ENCODE results near the gene MOGAT1. TPM values are rescaled to one million over a fixed set of nuclear protein-coding genes. Genes with fewer than 3 reads are reported as not detected.

The MOGAT1 gene
- total and polyA plus RNA-seq, 2 of the 13 experiments (the other 11 are each of a cell fraction or from before 2014, with no cell fraction given) = 0.98 to 4.3 TPM

DNA sequence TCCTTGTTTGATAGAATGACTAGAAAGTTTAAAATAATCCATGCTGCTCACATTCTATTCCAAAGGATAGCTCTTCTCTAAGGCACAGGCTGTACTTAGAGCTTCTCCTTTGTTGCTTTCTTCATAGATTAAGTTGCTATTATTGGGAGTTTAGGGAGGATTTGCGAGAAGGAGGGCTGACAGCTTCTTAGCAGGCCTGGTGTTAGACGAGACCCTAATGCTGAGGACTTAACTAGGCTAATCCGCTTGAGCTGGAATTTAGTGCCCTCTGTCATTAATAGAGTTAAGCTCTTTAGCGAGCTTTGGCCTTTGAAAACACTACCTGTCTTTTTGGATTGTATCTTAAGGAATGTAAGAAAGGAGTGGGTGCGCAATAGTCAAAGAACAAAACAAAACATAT is 81.3 kb downstream of the MOGAT1 start (continued):
- TF ChIP-seq CREM (IDR thresholded peaks at IDR 0.05) (no peak), CREM (CRISPR knock-in tag; IDR thresholded peaks at IDR 0.05) (no peak), ZSCAN20 (CRISPR knock-in tag; IDR thresholded peaks at IDR 0.05; ENCODE audit: borderline replicate concordance) (no peak), ZBTB44 (CRISPR knock-in tag; IDR thresholded peaks at IDR 0.05) (no peak)

GRCh38 chr2:222753251-222753824 is 81.9 kb downstream of the MOGAT1 start:
- Histone ChIP-seq H3K9me3 (ENCODE audit: low read length) (no peaks in the 10 kb centered on the region), H3K79me2 (ENCODE audit: insufficient read depth, low read length) (no peaks in the 10 kb centered on the region), H3K27me3 (ENCODE audit: control insufficient read depth in 1 of 2, insufficient read depth in 2 of 2, low read length in 2 of 2) (no peaks in the 10 kb centered on the region), H4K20me1 (ENCODE audit: insufficient read depth, low read length) (no peaks in the 10 kb centered on the region), H3K4me2 (ENCODE audit: low read depth, low read length) (peak overlapping the region; percentile 63), H3K27ac (ENCODE audit: extremely low read length, insufficient read depth, low read length) (peak overlapping the region; percentile 16), H3K4me1 (ENCODE audit: insufficient read depth, low read length) (peaks cover 61% of the 10 kb centered on the region), H3K4me3 (replicated peaks in 1 of 3; ENCODE audit: insufficient read depth in 1 of 3, low read depth in 2 of 3, low read length in 3 of 3) (peak overlapping the region in 2 of 3 experiments; percentile 8 to 20; a peak in 2 of 6 replicates), H3K9ac (ENCODE audit: insufficient read depth, low read depth, low read length) (peak overlapping the region; percentile 25; the same call in 1 of the 2 replicates), H3K36me3 (replicated peaks in 1 of 2; ENCODE audit: control insufficient read depth in 1 of 2, insufficient read depth in 2 of 2, low read length in 2 of 2) (no peaks in the 10 kb centered on the region), H2AFZ (ENCODE audit: low read length) (peak overlapping the region; percentile 68)
- no TSS peak for BruUV-seq (replicated peaks)
- in situ Hi-C loops (cut with HindIII; ENCODE audit: extremely low pct_ligation_motif_present, low pct_unique_long_range_greater_than_20kb) = no loop called here
- intact Hi-C loops (cut with micrococcal nuclease; ENCODE audit: unreplicated experiment) = loop anchor here (5.0 kb wide), 2 partner anchors 34 to 46 kb away; no protein-coding TSS in a partner anchor
- FAIRE-seq (no peak), DNase-seq (ENCODE audit: low spot score) (no peak), ATAC-seq (peak; percentile 77)
- POLR2A ChIA-PET = interaction anchor here (1.0 to 2.0 kb wide), 4 partner anchors 9 to 44 kb away, joined by 3 to 7 read pairs (median 5); no protein-coding TSS in a partner anchor
- 23% methylated on average over 2 of the region's 2 CpGs for WGBS (ENCODE audit: low lambda C conversion rate)
- CTCF ChIA-PET (ENCODE audit: low intra/inter-chr PET ratio, low total read pairs) = no interaction called here
- TF ChIP-seq ARNT2 (CRISPR knock-in tag; IDR thresholded peaks at IDR 0.05; ENCODE audit: low read depth) (no peak), ZNF124 (CRISPR knock-in tag; IDR thresholded peaks at IDR 0.05) (no peak), ZBTB7B (CRISPR knock-in tag; IDR thresholded peaks at IDR 0.05) (0 out of 2 replicates have a peak, but pooled peaks have one; percentile 24), ZNF563 (CRISPR knock-in tag; IDR thresholded peaks at IDR 0.05) (no peak), SKIL (CRISPR knock-in tag; IDR thresholded peaks at IDR 0.05; ENCODE audit: borderline replicate concordance) (no peak), MYPOP (CRISPR knock-in tag; IDR thresholded peaks at IDR 0.05) (0 out of 2 replicates have a peak, but pooled peaks have one; percentile 24), PHF5A (CRISPR knock-in tag; IDR thresholded peaks at IDR 0.05; ENCODE audit: low read depth, unreplicated experiment) (no peak), FOXO1 (CRISPR knock-in tag; IDR thresholded peaks at IDR 0.05) (no peak), NFIC (IDR thresholded peaks at IDR 0.05; ENCODE audit: low read length) (0 out of 2 replicates have a peak, but pooled peaks have one; percentile 9), ZNF34 (CRISPR knock-in tag; IDR thresholded peaks at IDR 0.05; ENCODE audit: borderline replicate concordance) (no peak), RXRA (CRISPR knock-in tag; IDR thresholded peaks at IDR 0.05) (peak; percentile 66; the same call in 1 of the 2 replicates), POLR2AphosphoS2 (IDR thresholded peaks at IDR 0.05; ENCODE audit: low read depth, low read length) (no peak), ZNF335 (CRISPR knock-in tag; IDR thresholded peaks at IDR 0.05) (no peak), YEATS2 (CRISPR knock-in tag; IDR thresholded peaks at IDR 0.05; ENCODE audit: borderline replicate concordance) (no peak), ZNF766 (CRISPR knock-in tag; IDR thresholded peaks at IDR 0.05; ENCODE audit: borderline replicate concordance) (no peak)

Measured in HepG2 (cell line).